Measurements from ENCODE around the gene TMEM240. TPM values are rescaled to one million over a fixed set of nuclear protein-coding genes. Genes with fewer than 3 reads are reported as not detected.
A peak's percentile ranks its signal among the peaks of the same experiment; 100 is the strongest.

TMEM240 gene
- total and polyA plus RNA-seq, 12 donors, result 0.95 to 12.4 (median 4.4) TPM; not detected in 1

DNA sequence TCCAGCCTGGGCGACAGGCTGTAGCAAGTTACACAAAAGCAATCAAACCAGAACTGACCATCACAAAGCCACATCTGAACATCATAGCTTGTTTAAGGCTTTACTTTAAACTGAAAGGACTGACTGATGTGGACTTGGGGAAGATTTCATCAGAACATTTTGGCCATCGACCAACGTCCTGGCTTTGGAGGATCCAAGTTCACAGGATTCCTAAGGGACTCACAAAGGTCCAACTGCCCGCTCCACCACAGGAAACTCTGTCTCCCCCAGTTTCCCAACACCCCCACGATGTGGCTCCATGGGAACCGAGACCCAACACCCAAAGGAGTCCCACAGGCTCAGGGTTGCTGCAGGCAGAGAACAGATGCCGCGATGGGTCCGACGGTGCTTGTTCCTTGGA is 24.9 kb upstream of the TMEM240 start:
- Histone ChIP-seq H3K9me3 (replicated peaks in 1 of 3) (no peaks in the 10 kb centered on the region), H3K4me3 (no peak overlapping the region), H3K27ac (no peak overlapping the region), H3K27me3 (no peaks in the 10 kb centered on the region), H3K4me1 (replicated peaks in 1 of 2) (peaks cover 0 to 38% of the 10 kb centered on the region in 2 donors), H3K36me3 (replicated peaks in 1 of 2) (peaks cover 0 to 65% of the 10 kb centered on the region in 2 donors)
- peak in 1 of 7 donors; percentile 42 for DNase-seq
- 87 to 92% (median 90%) methylated on average over 4 to 10 of the region's 10 CpGs for WGBS, 4 donors
- intact Hi-C loops (cut with DNase I), result no loop called here
- TF ChIP-seq, protein P1, sequence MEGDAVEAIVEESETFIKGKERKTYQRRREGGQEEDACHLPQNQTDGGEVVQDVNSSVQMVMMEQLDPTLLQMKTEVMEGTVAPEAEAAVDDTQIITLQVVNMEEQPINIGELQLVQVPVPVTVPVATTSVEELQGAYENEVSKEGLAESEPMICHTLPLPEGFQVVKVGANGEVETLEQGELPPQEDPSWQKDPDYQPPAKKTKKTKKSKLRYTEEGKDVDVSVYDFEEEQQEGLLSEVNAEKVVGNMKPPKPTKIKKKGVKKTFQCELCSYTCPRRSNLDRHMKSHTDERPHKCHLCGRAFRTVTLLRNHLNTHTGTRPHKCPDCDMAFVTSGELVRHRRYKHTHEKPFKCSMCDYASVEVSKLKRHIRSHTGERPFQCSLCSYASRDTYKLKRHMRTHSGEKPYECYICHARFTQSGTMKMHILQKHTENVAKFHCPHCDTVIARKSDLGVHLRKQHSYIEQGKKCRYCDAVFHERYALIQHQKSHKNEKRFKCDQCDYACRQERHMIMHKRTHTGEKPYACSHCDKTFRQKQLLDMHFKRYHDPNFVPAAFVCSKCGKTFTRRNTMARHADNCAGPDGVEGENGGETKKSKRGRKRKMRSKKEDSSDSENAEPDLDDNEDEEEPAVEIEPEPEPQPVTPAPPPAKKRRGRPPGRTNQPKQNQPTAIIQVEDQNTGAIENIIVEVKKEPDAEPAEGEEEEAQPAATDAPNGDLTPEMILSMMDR (IDR thresholded peaks at IDR 0.05), result no peak

DNA sequence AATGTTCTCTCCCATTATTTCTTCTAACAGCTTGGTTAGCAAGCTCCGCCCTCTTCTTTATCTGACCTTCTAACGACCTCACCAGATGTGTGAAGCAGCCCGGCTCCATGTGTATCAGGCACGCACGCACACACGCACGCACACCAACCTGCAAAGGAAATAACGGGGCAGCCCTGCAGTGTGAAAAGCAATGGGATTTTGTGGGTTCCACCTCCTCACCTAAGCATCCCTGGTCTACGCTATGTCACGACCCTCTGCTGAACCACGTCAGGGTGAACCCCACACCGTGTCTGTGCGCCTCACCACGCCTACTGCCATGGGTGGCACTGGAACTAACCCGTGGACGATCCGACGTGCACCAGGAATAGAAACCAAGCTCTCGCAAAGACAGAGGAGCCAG is 23.8 kb upstream of the TMEM240 start:
- intact Hi-C loops (cut with DNase I), result no loop called here
- DNase-seq, result no peak
- TF ChIP-seq, protein P1 (IDR thresholded peaks at IDR 0.05), result no peak
- TF ChIP-seq POLR2A (IDR thresholded peaks at IDR 0.05), result no peak
- H3K4me1 ChIP-seq (replicated peaks in 1 of 2), result peaks cover 0 to 28% of the 10 kb centered on the region in 2 donors
- no peaks in the 10 kb centered on the region for H3K27me3 ChIP-seq
- no peak overlapping the region for H3K4me3 ChIP-seq
- peaks cover 0 to 57% of the 10 kb centered on the region in 2 donors for H3K36me3 ChIP-seq (replicated peaks in 1 of 2)
- H3K9me3 ChIP-seq (replicated peaks in 1 of 3), result no peaks in the 10 kb centered on the region
- peak overlapping the region in 3 of 5 donors; percentile 26 to 82 (median 80) for H3K27ac ChIP-seq
- WGBS, 4 donors, result 80 to 85% (median 84%) methylated on average over 19 of the region's 19 CpGs

DNA sequence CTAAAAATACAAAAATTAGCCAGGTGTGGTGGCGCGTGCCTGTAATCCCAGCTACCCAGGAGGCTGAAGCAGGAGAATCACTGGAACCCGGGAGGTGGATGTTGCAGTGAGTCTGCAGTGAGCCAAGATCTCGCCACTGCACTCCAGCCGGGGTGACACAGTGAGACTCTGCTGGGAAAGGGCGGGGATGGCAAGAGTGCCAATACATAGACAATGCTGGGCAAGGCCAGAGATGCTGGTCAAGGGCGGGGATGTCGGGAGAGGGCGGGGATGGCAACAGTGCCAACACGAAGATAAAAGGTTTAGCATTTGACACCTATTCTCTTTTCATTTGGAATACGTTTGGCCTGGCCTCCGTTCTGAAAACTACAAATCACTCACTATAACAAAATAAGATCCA is 23.3 kb upstream of the TMEM240 start:
- Histone ChIP-seq H3K4me1 (replicated peaks in 1 of 2) (peaks cover 0 to 27% of the 10 kb centered on the region in 2 donors), H3K27me3 (no peaks in the 10 kb centered on the region), H3K27ac (peak overlapping the region in 4 of 5 donors; percentile 26 to 82 (median 59)), H3K36me3 (replicated peaks in 1 of 2) (peaks cover 0 to 57% of the 10 kb centered on the region in 2 donors), H3K4me3 (no peak overlapping the region), H3K9me3 (replicated peaks in 1 of 3) (no peaks in the 10 kb centered on the region)
- 61 to 75% (median 72%) methylated on average over 12 of the region's 12 CpGs for WGBS, 4 donors
- intact Hi-C loops (cut with DNase I), result no loop called here
- no peak for TF ChIP-seq POLR2A (IDR thresholded peaks at IDR 0.05)
- TF ChIP-seq, protein P1 (IDR thresholded peaks at IDR 0.05), result no peak
- peak in 6 of 7 donors; percentile 66 to 90 (median 84) for DNase-seq

DNA sequence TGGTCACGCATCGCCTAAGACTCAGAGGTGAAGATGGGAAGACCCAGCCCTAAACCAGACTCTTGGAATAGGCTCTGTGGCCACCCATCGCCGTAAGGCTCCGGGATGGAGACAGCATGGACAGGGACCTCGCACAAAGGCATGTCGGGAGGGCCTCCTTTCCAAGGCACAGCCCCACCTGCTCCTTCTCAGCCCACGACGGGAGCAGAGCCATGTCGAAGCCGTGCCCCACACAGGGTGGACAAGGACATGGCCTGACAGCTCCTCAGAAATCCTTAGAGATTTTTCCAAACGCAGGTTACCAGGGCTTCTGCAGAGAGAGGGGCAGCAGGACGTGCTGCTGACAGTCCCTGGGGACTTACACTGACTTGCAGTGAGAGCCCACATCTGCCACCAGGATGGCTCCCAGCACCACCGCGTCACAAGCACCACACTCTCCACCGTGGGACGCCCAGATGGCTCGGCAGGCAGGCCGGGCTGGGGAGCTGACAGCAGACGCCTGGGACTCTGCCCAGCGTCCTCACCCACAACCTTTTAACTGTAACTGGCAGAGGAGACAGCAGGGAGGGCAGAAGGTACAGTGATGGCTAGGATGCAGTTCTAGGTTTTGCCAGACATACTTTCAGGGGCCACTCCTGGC is 22.3 kb upstream of the TMEM240 start:
- intact Hi-C loops (cut with DNase I), result no loop called here
- no peak for DNase-seq
- H3K4me3 ChIP-seq, result no peak overlapping the region
- peaks cover 0 to 17% of the 10 kb centered on the region in 2 donors for H3K4me1 ChIP-seq (replicated peaks in 1 of 2)
- peaks cover 0 to 57% of the 10 kb centered on the region in 2 donors for H3K36me3 ChIP-seq (replicated peaks in 1 of 2)
- peak overlapping the region in 2 of 5 donors; percentile 31 to 80 for H3K27ac ChIP-seq
- no peaks in the 10 kb centered on the region for H3K9me3 ChIP-seq (replicated peaks in 1 of 3)
- no peaks in the 10 kb centered on the region for H3K27me3 ChIP-seq
- TF ChIP-seq, protein P1 (IDR thresholded peaks at IDR 0.05), result no peak
- no peak for TF ChIP-seq POLR2A (IDR thresholded peaks at IDR 0.05)
- WGBS, 4 donors, result 85 to 96% (median 89%) methylated on average over 6 to 21 of the region's 21 CpGs

Measured in adrenal gland (tissue), 12 donors.